Dendritic cell treated with granulocyte-macrophage colony-stimulating factor and Interleukin-4, amounts not matched to agents 40 ng/mL and 50 ng/mL, for 4 days (primary cell): ENCODE measurements around the gene MSI2.

ENCODE experiments used
- H3K27ac Mint-ChIP-seq: one replicate; pipeline ENCODE4 v1.8.0; 2022; ENCODE audit warnings: mild to moderate bottlenecking, mixed read lengths
- H3K27me3 Mint-ChIP-seq: one replicate; pipeline ENCODE4 v1.8.0; 2022; ENCODE audit warnings: mild to moderate bottlenecking, mixed read lengths
- H3K36me3 Mint-ChIP-seq: one replicate; pipeline ENCODE4 v1.8.0; 2022; ENCODE audit warnings: low read depth, mixed read lengths
- H3K4me1 Mint-ChIP-seq: one replicate; pipeline ENCODE4 v1.8.0; 2022; ENCODE audit warnings: low read depth, mixed read lengths
- H3K4me3 Mint-ChIP-seq: one replicate; pipeline ENCODE4 v1.8.0; 2022; ENCODE audit warnings: mild to moderate bottlenecking, moderate library complexity, mixed read lengths
- H3K9me3 Mint-ChIP-seq: one replicate; pipeline ENCODE4 v1.8.0; 2022; ENCODE audit warnings: mixed read lengths
- intact Hi-C: fragments of 100-400 bp; cut with micrococcal nuclease; formaldehyde crosslinking; loops from one replicate; pipeline ENCODE4 v1.15.0; 2022

MSI2 gene

GRCh38 chr17:57284583-57284982 lies 28.3 kb downstream of the MSI2 start:
- Mint-ChIP-seq H3K9me3 (no peaks in the 10 kb centered on the region), H3K4me1 (peaks cover 46% of the 10 kb centered on the region), H3K4me3 (no peak overlapping the region), H3K27ac (peak overlapping the region; percentile 61), H3K27me3 (peaks cover 11% of the 10 kb centered on the region), H3K36me3 (no peaks in the 10 kb centered on the region)
- intact Hi-C loops, result no loop called here

DNA sequence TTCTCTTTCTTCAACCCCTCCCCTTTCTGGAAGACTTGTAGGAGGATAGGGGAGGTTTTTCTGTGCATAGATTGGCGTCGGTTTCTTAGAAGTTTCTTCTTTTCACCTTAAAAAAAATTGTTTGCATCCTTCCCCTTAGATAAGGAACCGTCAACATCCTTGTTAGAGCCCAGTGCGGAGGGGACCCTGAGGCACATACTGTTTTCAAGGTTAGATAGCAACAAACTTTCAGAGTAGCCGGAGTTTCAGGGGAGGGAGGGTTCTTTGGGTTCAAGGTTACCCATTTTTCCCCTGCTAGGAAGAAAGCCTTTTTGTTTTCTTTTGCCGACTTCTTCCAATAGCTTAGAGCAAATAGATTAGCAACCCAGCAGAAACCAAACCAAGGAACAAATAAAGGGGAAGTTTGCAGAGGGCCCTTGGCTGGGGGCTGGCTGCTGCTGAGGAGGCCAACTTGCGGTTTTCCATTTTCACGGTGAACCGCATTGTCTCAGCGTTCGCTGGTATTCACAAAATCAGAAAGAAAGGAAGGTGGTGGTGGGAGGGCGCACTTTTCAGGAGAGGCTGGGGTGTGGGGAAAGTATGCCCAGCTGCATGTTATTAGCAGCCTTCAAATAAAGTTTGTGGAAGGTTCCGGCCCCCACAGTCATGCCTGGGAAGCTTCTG lies 28.8 kb downstream of the MSI2 start:
- H3K36me3 Mint-ChIP-seq, result no peaks in the 10 kb centered on the region
- H3K4me3 Mint-ChIP-seq, result peak overlapping the region; percentile 66
- H3K4me1 Mint-ChIP-seq, result peaks cover 49% of the 10 kb centered on the region
- H3K9me3 Mint-ChIP-seq, result no peaks in the 10 kb centered on the region
- intact Hi-C loops, result no loop called here
- peak overlapping the region; percentile 61 for H3K27ac Mint-ChIP-seq
- H3K27me3 Mint-ChIP-seq, result peaks cover 11% of the 10 kb centered on the region

GRCh38 chr17:57285701-57286100 lies 29.4 kb downstream of the MSI2 start:
- Mint-ChIP-seq H3K36me3 (no peaks in the 10 kb centered on the region), H3K4me1 (peaks cover 49% of the 10 kb centered on the region), H3K27me3 (peaks cover 11% of the 10 kb centered on the region), H3K4me3 (peak overlapping the region; percentile 30), H3K9me3 (no peaks in the 10 kb centered on the region), H3K27ac (peak overlapping the region; percentile 64)
- intact Hi-C loops, result no loop called here

DNA sequence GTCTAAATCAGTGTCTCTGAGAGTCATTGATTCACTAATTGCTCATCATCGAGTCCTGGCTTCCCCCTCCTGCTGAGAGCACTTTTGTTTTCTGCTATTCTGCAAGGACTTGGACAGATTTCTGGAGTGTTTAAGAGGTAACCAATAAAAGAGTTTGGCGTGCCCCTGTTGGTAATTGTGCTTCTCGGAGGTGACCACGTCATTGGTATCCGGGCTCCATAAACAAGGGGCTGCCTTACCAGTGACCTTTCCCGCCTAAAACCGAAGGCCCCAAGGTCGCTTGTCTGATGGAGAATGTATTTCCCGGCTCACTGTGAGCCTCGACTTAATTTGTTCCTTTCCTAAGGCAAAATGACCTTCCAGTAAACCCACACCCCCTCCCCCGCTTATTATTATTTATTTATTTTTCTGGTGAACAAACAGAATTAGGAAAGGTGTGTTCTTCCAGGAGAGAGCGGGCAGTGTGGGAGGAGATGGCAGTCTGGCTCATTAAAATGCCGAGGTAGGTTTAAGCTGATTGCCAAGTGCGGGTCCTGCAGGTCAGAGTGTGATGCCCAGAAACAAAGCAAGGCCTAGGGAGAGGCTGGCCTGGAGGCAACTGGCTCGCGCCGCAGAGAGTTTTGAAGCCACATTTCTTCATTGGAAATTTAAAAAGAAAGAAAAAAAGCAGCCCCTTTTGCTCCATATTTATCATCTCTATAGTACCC lies 30.2 kb downstream of the MSI2 start:
- intact Hi-C loops, result no loop called here
- peaks cover 11% of the 10 kb centered on the region for H3K27me3 Mint-ChIP-seq
- no peak overlapping the region for H3K4me3 Mint-ChIP-seq
- no peaks in the 10 kb centered on the region for H3K36me3 Mint-ChIP-seq
- H3K4me1 Mint-ChIP-seq, result peaks cover 49% of the 10 kb centered on the region
- no peaks in the 10 kb centered on the region for H3K9me3 Mint-ChIP-seq
- peak overlapping the region; percentile 64 for H3K27ac Mint-ChIP-seq

- H3K27me3 Mint-ChIP-seq, result peaks cover 11% of the 10 kb centered on the region
- intact Hi-C loops, result no loop called here
- no peak overlapping the region for H3K27ac Mint-ChIP-seq
- no peaks in the 10 kb centered on the region for H3K9me3 Mint-ChIP-seq
- H3K36me3 Mint-ChIP-seq, result no peaks in the 10 kb centered on the region
- H3K4me1 Mint-ChIP-seq, result peaks cover 49% of the 10 kb centered on the region
- H3K4me3 Mint-ChIP-seq, result no peak overlapping the region
These were observed 31.9 kb downstream of the MSI2 start for GRCh38 chr17:57288040-57288772.

DNA sequence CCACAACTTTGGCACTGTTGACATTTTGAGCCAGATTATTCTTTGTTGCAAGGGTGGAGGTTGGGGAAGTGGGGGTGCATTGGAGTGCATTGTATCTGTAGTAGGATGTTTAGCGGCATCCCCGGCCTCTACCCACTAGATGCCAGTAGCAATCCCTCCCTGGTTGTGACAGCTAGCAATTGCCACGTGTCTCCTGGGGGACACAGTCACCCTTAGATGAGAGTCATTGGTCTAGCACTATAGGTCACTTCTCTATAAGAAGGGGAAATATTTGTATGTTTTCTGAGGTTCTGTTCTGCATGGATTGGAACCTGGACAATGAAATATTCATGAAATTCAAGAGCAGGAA lies 32.4 kb downstream of the MSI2 start:
- H3K4me3 Mint-ChIP-seq, result no peak overlapping the region
- peaks cover 8% of the 10 kb centered on the region for H3K27me3 Mint-ChIP-seq
- H3K4me1 Mint-ChIP-seq, result peaks cover 49% of the 10 kb centered on the region
- no peaks in the 10 kb centered on the region for H3K36me3 Mint-ChIP-seq
- no peaks in the 10 kb centered on the region for H3K9me3 Mint-ChIP-seq
- H3K27ac Mint-ChIP-seq, result no peak overlapping the region
- intact Hi-C loops, result no loop called here

GRCh38 chr17:57289130-57289529 lies 32.8 kb downstream of the MSI2 start:
- H3K27ac Mint-ChIP-seq, result no peak overlapping the region
- H3K9me3 Mint-ChIP-seq, result no peaks in the 10 kb centered on the region
- H3K36me3 Mint-ChIP-seq, result no peaks in the 10 kb centered on the region
- intact Hi-C loops, result no loop called here
- no peak overlapping the region for H3K4me3 Mint-ChIP-seq
- H3K27me3 Mint-ChIP-seq, result peaks cover 8% of the 10 kb centered on the region
- peaks cover 49% of the 10 kb centered on the region for H3K4me1 Mint-ChIP-seq

- Mint-ChIP-seq H3K36me3 (no peaks in the 10 kb centered on the region), H3K9me3 (no peaks in the 10 kb centered on the region), H3K4me1 (peaks cover 49% of the 10 kb centered on the region), H3K27ac (no peak overlapping the region), H3K4me3 (no peak overlapping the region), H3K27me3 (peaks cover 8% of the 10 kb centered on the region)
- intact Hi-C loops, result no loop called here
These were observed 33.3 kb downstream of the MSI2 start for GRCh38 chr17:57289613-57290012.

- H3K27ac Mint-ChIP-seq, result no peak overlapping the region
- peaks cover 6% of the 10 kb centered on the region for H3K27me3 Mint-ChIP-seq
- H3K9me3 Mint-ChIP-seq, result no peaks in the 10 kb centered on the region
- H3K36me3 Mint-ChIP-seq, result no peaks in the 10 kb centered on the region
- no peak overlapping the region for H3K4me3 Mint-ChIP-seq
- peaks cover 40% of the 10 kb centered on the region for H3K4me1 Mint-ChIP-seq
- intact Hi-C loops, result no loop called here
These were observed 34.7 kb downstream of the MSI2 start for GRCh38 chr17:57290981-57291380.

DNA sequence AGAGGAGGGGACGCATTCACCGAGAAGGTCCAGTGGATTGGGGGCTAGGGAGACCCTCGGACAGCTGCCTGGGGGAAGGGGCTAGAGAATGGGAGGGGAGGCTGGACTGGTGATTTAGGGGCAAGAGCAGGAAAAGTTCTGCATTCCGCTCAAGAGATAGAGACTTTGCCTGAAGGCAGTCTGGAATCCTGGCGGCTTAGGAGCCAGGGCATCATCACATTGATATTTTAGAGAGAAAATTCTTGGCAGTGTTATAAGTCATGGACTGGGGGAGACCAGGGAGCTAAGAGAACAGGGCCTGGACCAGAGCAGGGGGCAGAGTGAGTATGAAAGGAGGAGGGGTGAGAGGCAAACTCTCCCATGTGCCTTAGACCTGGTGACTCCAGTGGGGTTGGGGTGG lies 35.8 kb downstream of the MSI2 start:
- Mint-ChIP-seq H3K9me3 (no peaks in the 10 kb centered on the region), H3K4me3 (no peak overlapping the region), H3K4me1 (peaks cover 32% of the 10 kb centered on the region), H3K27me3 (peaks cover 5% of the 10 kb centered on the region), H3K27ac (no peak overlapping the region), H3K36me3 (no peaks in the 10 kb centered on the region)
- intact Hi-C loops, result no loop called here

DNA sequence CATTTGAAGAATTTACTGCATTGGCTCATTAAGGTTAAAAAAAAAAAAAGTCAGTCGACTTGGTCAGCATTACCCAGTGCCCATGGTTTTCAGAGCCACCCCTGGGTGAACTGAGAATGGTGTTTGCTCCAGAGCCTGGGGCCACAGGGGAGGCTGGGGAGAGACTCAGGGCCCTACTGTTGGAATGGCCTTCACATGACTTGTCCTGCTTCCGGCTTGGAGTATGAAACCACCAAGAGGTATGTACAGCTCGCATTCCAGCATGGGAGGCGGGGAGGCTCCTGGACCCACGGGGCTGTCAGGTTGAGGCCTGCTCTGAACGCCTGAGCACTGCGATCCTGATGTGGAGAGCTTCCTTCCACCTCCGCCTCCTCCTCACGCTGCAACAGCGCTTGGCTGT lies 36.8 kb downstream of the MSI2 start:
- peaks cover 7% of the 10 kb centered on the region for H3K36me3 Mint-ChIP-seq
- peaks cover 22% of the 10 kb centered on the region for H3K4me1 Mint-ChIP-seq
- H3K4me3 Mint-ChIP-seq, result no peak overlapping the region
- intact Hi-C loops, result no loop called here
- peaks cover 4% of the 10 kb centered on the region for H3K9me3 Mint-ChIP-seq
- no peaks in the 10 kb centered on the region for H3K27me3 Mint-ChIP-seq
- H3K27ac Mint-ChIP-seq, result no peak overlapping the region

DNA sequence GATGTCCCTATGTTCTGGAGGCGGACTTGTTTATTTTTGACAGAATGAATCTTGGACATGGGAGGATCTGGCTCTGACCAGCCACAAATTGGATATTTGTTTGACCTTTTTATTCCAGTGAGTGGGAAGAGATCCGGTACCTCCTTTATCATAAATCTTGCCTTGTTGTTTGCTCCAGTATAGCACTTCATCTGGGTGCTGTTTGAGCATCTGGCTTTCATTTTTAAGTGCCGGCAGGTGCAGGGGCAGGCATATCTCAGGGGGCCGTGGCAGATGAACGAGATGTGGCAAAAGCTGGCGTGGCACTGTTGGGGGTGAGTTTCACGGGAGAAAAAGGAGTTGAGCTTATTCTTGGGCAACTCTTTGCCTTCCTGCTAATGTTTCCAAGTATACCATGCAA lies 37.8 kb downstream of the MSI2 start:
- Mint-ChIP-seq H3K27ac (no peak overlapping the region), H3K4me1 (peaks cover 14% of the 10 kb centered on the region), H3K36me3 (peaks cover 10% of the 10 kb centered on the region), H3K27me3 (no peaks in the 10 kb centered on the region), H3K4me3 (no peak overlapping the region), H3K9me3 (peaks cover 6% of the 10 kb centered on the region)
- intact Hi-C loops, result no loop called here

- Mint-ChIP-seq H3K36me3 (peaks cover 10% of the 10 kb centered on the region), H3K9me3 (peaks cover 6% of the 10 kb centered on the region), H3K4me1 (peaks cover 7% of the 10 kb centered on the region), H3K27ac (no peak overlapping the region), H3K4me3 (no peak overlapping the region), H3K27me3 (no peaks in the 10 kb centered on the region)
- intact Hi-C loops, result no loop called here
These were observed 38.5 kb downstream of the MSI2 start for GRCh38 chr17:57294629-57295501.
